NCI-H1930 (cell line): ENCODE measurements around the gene ICAM5.
"Not testable (repeated sequence)": the region's sequence is repeated elsewhere in the genome, so short reads cannot be mapped to it uniquely, and the experiment has no call there.

Source experiments
- DNase-seq, 2 experiments: peaks; one replicate each; lab custom pipeline; 2025; lab: John Stamatoyannopoulos, UW

The ICAM5 gene

GRCh38 chr19:10270180-10270615 is 19.6 kb upstream of the ICAM5 start:
- no peak for DNase-seq

- DNase-seq = no peak
These were observed 18.9 kb upstream of the ICAM5 start, which contains the start of gene ICAM1 for GRCh38 chr19:10270616-10271394. Gene ICAM1 (plus strand): TSS chr19:10271120. CDS start chr19:10271160, 40 bp downstream.

- no peak for DNase-seq
These were observed 18.1 kb upstream of the ICAM5 start for GRCh38 chr19:10271543-10272086.

GRCh38 chr19:10274589-10274988 is 15.2 kb upstream of the ICAM5 start:
- no peak for DNase-seq

GRCh38 chr19:10277795-10278589 is 11.8 kb upstream of the ICAM5 start:
- no peak for DNase-seq

GRCh38 chr19:10278935-10279334 is 10.8 kb upstream of the ICAM5 start:
- no peak for DNase-seq

- DNase-seq = no peak
These were observed 9.9 kb upstream of the ICAM5 start for GRCh38 chr19:10279737-10280442.

- not testable (repeated sequence) for DNase-seq
These were observed 7.7 kb upstream of the ICAM5 start for GRCh38 chr19:10282043-10282442.

- no peak for DNase-seq
These were observed 6.3 kb upstream of the ICAM5 start for GRCh38 chr19:10283301-10284064.

GRCh38 chr19:10284065-10284959 is 5.4 kb upstream of the ICAM5 start:
- DNase-seq = no peak

GRCh38 chr19:10284960-10285278 is 4.8 kb upstream of the ICAM5 start:
- no peak for DNase-seq

- DNase-seq = no peak
These were observed 4.4 kb upstream of the ICAM5 start for GRCh38 chr19:10285393-10285792.

- no peak for DNase-seq
These were observed 2.7 kb upstream of the ICAM5 start, which contains the start of gene ICAM4 for GRCh38 chr19:10286803-10287737. Gene ICAM4 (plus strand): TSS chr19:10286955. CDS start chr19:10287013, 58 bp downstream.

GRCh38 chr19:10288662-10289166 is 1.0 kb upstream of the ICAM5 start:
- no peak for DNase-seq

GRCh38 chr19:10289167-10289835 is 451 bp upstream of the ICAM5 start:
- peak; percentile 21 to 37 for DNase-seq

GRCh38 chr19:10290357-10290875 is 664 bp downstream of the ICAM5 start:
- DNase-seq = no peak

GRCh38 chr19:10290876-10291553 is 1.3 kb downstream of the ICAM5 start:
- DNase-seq = no peak
